Loucy (cell line): ENCODE data around the gene KDM4F.
A peak's percentile ranks its signal among the peaks of the same experiment; 100 is the strongest.

Experiments
- H2AFZ ChIP-seq: fragments of 200-600 bp; sonication (generic); 2 replicates; pipeline ENCODE4 v1.6.0; 2016; ENCODE audit warnings: antibody characterized with exemption, mild to moderate bottlenecking, low read length, moderate library complexity
- H3F3A ChIP-seq: fragments of 200-600 bp; 2 replicates; pipeline ENCODE4 v1.6.0; 2016; ENCODE audit warnings: antibody characterized with exemption, low read depth, mild to moderate bottlenecking
- H3K27me3 ChIP-seq: fragments of 200-600 bp; sonication (generic); 2 replicates; pipeline ENCODE4 v1.6.1; 2014; ENCODE audit warnings: low read length, mild to moderate bottlenecking; ENCODE audit not compliant: insufficient read depth, poor library complexity, severe bottlenecking
- H3K36me3 ChIP-seq: fragments of 200-600 bp; sonication (generic); 2 replicates; pipeline ENCODE4 v1.6.1; 2016; ENCODE audit warnings: low read length; ENCODE audit not compliant: insufficient read depth
- H3K4me1 ChIP-seq: fragments of 200-600 bp; sonication (generic); 2 replicates; pipeline ENCODE4 v1.5.1; 2014; ENCODE audit warnings: low read length, mild to moderate bottlenecking; ENCODE audit not compliant: insufficient read depth, poor library complexity, severe bottlenecking
- H3K4me2 ChIP-seq: fragments of 200-600 bp; sonication (generic); 2 replicates; pipeline ENCODE4 v1.6.0; 2014; ENCODE audit warnings: antibody characterized with exemption, low read length, low read depth, mild to moderate bottlenecking; ENCODE audit not compliant: poor library complexity, severe bottlenecking
- H3K4me3 ChIP-seq: fragments of 200-600 bp; sonication (generic); 2 replicates; pipeline ENCODE4 v1.5.1; 2014; ENCODE audit warnings: low read length, mild to moderate bottlenecking, mixed read lengths; ENCODE audit not compliant: poor library complexity, severe bottlenecking
- H3K79me2 ChIP-seq: fragments of 200-600 bp; sonication (generic); 2 replicates; pipeline ENCODE4 v1.6.1; 2014; ENCODE audit warnings: low read length; ENCODE audit not compliant: insufficient read depth
- H3K9ac ChIP-seq: fragments of 200-600 bp; sonication (generic); 2 replicates; pipeline ENCODE4 v1.6.0; 2014; ENCODE audit warnings: mild to moderate bottlenecking, low read depth, low read length, moderate library complexity; ENCODE audit not compliant: poor library complexity, severe bottlenecking
- H3K9me2 ChIP-seq: fragments of 200-600 bp; sonication (generic); replicated peaks from 2 replicates; pipeline ENCODE4 v1.6.1; 2016; ENCODE audit warnings: low read depth, low read length, mixed read lengths
- H3K9me3 ChIP-seq: fragments of 200-600 bp; sonication (generic); 2 replicates; pipeline ENCODE4 v1.6.1; 2014; ENCODE audit warnings: mild to moderate bottlenecking, antibody characterized with exemption, low read length, low read depth; ENCODE audit not compliant: insufficient read depth
- H4K20me1 ChIP-seq: fragments of 200-600 bp; sonication (generic); 2 replicates; pipeline ENCODE4 v1.6.0; 2014; ENCODE audit warnings: antibody characterized with exemption, low read length, mild to moderate bottlenecking; ENCODE audit not compliant: insufficient read depth, poor library complexity, severe bottlenecking
- EZH2phosphoT487 ChIP-seq: fragments of 200-600 bp; IDR thresholded peaks from 2 replicates; pipeline ENCODE4 v1.6.1; 2018; ENCODE audit warnings: antibody characterized with exemption, mild to moderate bottlenecking, moderate library complexity, borderline replicate concordance
- TF ChIP-seq, protein P1 (sequence below): fragments of 200-600 bp; sonication (generic); conservative IDR thresholded peaks from 2 replicates; pipeline ENCODE4 v1.5.1; 2014; ENCODE audit warnings: mild to moderate bottlenecking, antibody characterized with exemption, low read length

The KDM4F gene

DNA sequence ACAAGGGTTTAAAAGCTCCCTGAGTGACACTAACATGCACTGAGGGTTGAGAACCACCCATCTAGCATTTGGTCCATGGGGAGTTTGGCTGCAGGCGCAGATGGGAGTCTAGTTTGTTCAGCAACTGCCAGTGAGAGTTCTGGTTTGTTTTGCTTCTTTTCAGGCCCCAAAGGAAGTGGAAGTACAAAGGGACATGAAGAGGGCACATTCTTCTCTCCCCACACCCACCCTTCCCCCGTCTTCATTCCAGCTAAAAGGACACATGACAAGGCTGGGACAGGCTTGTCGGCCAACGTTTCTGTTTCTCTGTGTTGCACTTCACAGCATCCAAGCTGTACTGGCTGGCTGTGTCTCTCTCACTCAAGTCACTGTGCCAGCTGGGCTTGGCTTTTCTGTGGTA is 32.2 kb downstream of the KDM4F start:
- peaks cover 71% of the 10 kb centered on the region for H3K4me1 ChIP-seq
- H3K27me3 ChIP-seq, result no peaks in the 10 kb centered on the region
- peaks cover 9% of the 10 kb centered on the region for H3F3A ChIP-seq
- no peaks in the 10 kb centered on the region for H3K79me2 ChIP-seq
- H3K9ac ChIP-seq, result peak overlapping the region; percentile 59
- H2AFZ ChIP-seq, result peak overlapping the region; percentile 79
- H3K9me2 ChIP-seq, result no peaks in the 10 kb centered on the region
- H3K4me3 ChIP-seq, result peak overlapping the region; percentile 18
- TF ChIP-seq, protein P1, sequence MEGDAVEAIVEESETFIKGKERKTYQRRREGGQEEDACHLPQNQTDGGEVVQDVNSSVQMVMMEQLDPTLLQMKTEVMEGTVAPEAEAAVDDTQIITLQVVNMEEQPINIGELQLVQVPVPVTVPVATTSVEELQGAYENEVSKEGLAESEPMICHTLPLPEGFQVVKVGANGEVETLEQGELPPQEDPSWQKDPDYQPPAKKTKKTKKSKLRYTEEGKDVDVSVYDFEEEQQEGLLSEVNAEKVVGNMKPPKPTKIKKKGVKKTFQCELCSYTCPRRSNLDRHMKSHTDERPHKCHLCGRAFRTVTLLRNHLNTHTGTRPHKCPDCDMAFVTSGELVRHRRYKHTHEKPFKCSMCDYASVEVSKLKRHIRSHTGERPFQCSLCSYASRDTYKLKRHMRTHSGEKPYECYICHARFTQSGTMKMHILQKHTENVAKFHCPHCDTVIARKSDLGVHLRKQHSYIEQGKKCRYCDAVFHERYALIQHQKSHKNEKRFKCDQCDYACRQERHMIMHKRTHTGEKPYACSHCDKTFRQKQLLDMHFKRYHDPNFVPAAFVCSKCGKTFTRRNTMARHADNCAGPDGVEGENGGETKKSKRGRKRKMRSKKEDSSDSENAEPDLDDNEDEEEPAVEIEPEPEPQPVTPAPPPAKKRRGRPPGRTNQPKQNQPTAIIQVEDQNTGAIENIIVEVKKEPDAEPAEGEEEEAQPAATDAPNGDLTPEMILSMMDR, result no peak
- TF ChIP-seq EZH2phosphoT487, result no peak
- H3K4me2 ChIP-seq, result peak overlapping the region; percentile 51
- H3K9me3 ChIP-seq, result no peaks in the 10 kb centered on the region
- H3K36me3 ChIP-seq, result no peaks in the 10 kb centered on the region
- H4K20me1 ChIP-seq, result no peaks in the 10 kb centered on the region

DNA sequence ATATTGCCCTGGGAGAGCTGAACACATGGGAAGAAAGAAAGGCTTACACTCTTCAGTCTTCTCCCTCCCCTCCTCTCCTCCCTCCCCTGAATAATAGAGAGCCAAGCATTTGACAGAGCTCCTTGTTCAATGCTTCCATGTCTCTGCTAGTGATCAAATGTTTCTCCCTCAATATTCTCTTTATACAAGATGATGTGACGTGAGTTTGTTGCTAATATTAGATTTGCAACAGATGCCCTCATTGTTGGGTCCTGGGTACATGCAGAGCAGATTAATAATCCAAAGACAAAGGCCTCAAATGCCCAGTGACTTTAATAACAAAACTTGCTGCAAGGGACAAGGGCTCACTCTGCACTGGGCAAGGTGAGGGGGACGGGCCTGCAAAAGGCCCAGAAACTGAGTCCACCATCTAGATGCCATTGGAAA is 33.4 kb downstream of the KDM4F start:
- H3K9ac ChIP-seq, result no peak overlapping the region
- H3K36me3 ChIP-seq, result no peaks in the 10 kb centered on the region
- no peaks in the 10 kb centered on the region for H3K9me2 ChIP-seq
- TF ChIP-seq EZH2phosphoT487, result no peak
- TF ChIP-seq, protein P1, result no peak
- no peak overlapping the region for H3K4me3 ChIP-seq
- H4K20me1 ChIP-seq, result no peaks in the 10 kb centered on the region
- no peaks in the 10 kb centered on the region for H3K9me3 ChIP-seq
- H3K4me2 ChIP-seq, result no peak overlapping the region
- H3K79me2 ChIP-seq, result no peaks in the 10 kb centered on the region
- no peaks in the 10 kb centered on the region for H3F3A ChIP-seq
- peaks cover 60% of the 10 kb centered on the region for H3K4me1 ChIP-seq
- no peaks in the 10 kb centered on the region for H3K27me3 ChIP-seq
- H2AFZ ChIP-seq, result no peak overlapping the region

DNA sequence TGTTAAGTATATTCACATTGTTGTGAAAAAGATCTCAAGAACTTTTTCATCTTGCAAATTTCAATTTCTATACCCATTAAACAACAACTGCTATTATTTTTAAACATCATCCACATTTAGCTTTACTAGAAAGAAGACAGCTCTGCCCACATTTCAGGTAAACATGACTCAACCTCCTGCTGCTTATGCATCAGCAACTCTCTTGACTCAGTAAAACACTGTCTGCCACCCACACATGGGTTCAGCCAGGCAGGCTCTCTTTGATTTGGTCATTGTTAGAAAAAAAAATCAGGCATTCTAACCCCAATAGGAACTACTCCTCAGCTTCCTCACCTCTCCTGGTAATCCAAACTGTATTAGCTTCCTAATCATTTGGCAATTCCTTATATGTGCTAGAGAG is 35.3 kb downstream of the KDM4F start:
- H4K20me1 ChIP-seq, result no peaks in the 10 kb centered on the region
- H3K79me2 ChIP-seq, result no peaks in the 10 kb centered on the region
- H3K4me3 ChIP-seq, result no peak overlapping the region
- no peak overlapping the region for H3K4me2 ChIP-seq
- no peak for TF ChIP-seq EZH2phosphoT487
- TF ChIP-seq, protein P1, result no peak
- H3K27me3 ChIP-seq, result no peaks in the 10 kb centered on the region
- H3K9me2 ChIP-seq, result no peaks in the 10 kb centered on the region
- H3K9ac ChIP-seq, result no peak overlapping the region
- no peak overlapping the region for H2AFZ ChIP-seq
- H3K36me3 ChIP-seq, result no peaks in the 10 kb centered on the region
- H3F3A ChIP-seq, result no peaks in the 10 kb centered on the region
- no peaks in the 10 kb centered on the region for H3K9me3 ChIP-seq
- peaks cover 51% of the 10 kb centered on the region for H3K4me1 ChIP-seq
